ENCODE data around the gene CPSF3.

DNA sequence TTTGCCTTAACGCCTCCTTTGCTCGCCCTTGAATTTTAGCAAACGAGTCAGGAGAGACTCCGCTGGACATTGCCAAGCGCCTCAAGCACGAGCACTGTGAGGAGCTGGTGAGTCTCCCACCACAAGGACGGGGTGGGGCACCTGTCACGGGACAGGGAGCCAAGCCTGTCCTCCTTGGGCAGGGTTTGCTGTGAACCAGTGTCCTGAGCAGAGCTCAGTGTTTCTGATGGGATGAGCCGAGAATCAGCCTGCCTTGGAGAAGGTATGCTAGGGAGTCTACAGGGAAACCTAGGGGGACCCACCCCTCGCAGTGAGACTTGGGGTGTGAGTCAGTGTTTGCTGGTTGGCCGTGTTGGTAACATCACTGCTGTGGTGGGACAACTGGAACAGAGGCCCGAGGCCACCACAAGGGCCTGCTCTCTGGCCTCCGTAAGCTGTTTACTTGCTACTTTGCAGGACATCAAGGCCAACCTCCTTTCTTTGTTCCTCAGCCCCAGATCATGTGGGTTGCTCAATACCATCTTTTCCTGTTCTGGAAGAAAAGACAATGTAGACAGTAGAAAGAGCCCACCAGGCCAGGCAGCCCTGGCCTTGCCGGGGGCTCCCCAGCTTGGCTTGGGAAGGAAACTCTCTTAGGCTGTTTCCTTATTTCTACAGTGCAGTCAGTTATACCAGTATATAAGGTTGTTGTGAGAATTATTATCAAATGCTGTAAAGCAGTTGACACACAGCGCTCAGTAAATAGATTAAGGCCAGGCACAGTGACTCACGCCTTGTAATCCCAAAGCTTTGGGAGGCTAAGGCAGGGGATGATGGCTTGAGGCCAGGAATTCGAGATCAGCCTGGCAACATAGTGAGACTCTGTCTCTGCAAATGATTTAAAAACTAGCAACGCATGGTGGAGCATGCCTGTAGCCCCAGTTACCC, 42.5 kb upstream of the CPSF3 start:
- no peak for TF ChIP-seq CTCF (conservative IDR thresholded peaks at IDR 0.05; ENCODE audit: low read length)
- TF ChIP-seq EZH2phosphoT487 (IDR thresholded peaks at IDR 0.05; ENCODE audit: borderline replicate concordance): no peak
